SK-N-MC (cell line): ENCODE measurements around the gene IRGC.

Experiments used
- EZH2 ChIP-seq: fragments of 200-600 bp; sonication (generic); IDR thresholded peaks from one replicate; pipeline ENCODE4 v1.6.1; 2017; ENCODE audit warnings: antibody characterized with exemption
- POLR2AphosphoS5 ChIP-seq: IDR thresholded peaks from 2 replicates; pipeline ENCODE4 v1.6.1; 2012; ENCODE audit warnings: mild to moderate bottlenecking, low read depth, low read length, borderline replicate concordance

- TF ChIP-seq EZH2 (no peak), POLR2AphosphoS5 (no peak)
These were observed 37.2 kb upstream of the IRGC start for GRCh38 chr19:43678512-43679261.
